Small intestine (tissue), 7 donors: ENCODE measurements around the gene MRPS9. TPM values are rescaled to one million over a fixed set of nuclear protein-coding genes. Genes with fewer than 3 reads are reported as not detected.

ENCODE experiments used
- DNase-seq, 2 donors: peaks; one replicate each; pipeline versions ENCODE4 v3.0.0 to v3.0.0-alpha.2; 2013
- FAIRE-seq: peaks from 2 replicates; lab custom pipeline; 2012; peaks lifted over from hg19 to GRCh38; lab: Jason Lieb, UNC
- H3K27ac ChIP-seq, 3 donors: one replicate each; pipeline ENCODE4 v1.5.1; 2013; ENCODE audit warnings: low read length in 2 of 3, mild to moderate bottlenecking in 2 of 3, control low read depth in 1 of 3, inconsistent platforms in 1 of 3, low read depth in 1 of 3, moderate library complexity in 1 of 3
- H3K27me3 ChIP-seq, 3 donors: one replicate each; pipeline ENCODE4 v1.6.1; 2013; ENCODE audit warnings: low read length in 3 of 3, inconsistent platforms in 1 of 3; ENCODE audit not compliant: control insufficient read depth in 3 of 3, insufficient read depth in 3 of 3
- H3K36me3 ChIP-seq, 3 donors: one replicate each; pipeline ENCODE4 v1.6.1; 2013; ENCODE audit warnings: low read length in 3 of 3, inconsistent platforms in 1 of 3, low read depth in 1 of 3, mild to moderate bottlenecking in 1 of 3, moderate library complexity in 1 of 3; ENCODE audit not compliant: control insufficient read depth in 3 of 3, insufficient read depth in 2 of 3
- H3K4me1 ChIP-seq, 3 donors: one replicate each; pipeline ENCODE4 v1.6.1; 2013; ENCODE audit warnings: low read length in 2 of 3, inconsistent platforms in 1 of 3, low read depth in 1 of 3, mild to moderate bottlenecking in 1 of 3, moderate library complexity in 1 of 3; ENCODE audit not compliant: control insufficient read depth in 3 of 3, insufficient read depth in 2 of 3
- H3K4me3 ChIP-seq, 3 donors: one replicate each; pipeline ENCODE4 v1.5.1; 2013; ENCODE audit warnings: low read length in 3 of 3, control low read depth in 1 of 3, inconsistent platforms in 1 of 3, low read depth in 1 of 3, mild to moderate bottlenecking in 1 of 3, moderate library complexity in 1 of 3
- H3K9me3 ChIP-seq, 2 donors: one replicate each; pipeline ENCODE4 v1.6.1; 2013; ENCODE audit warnings: low read depth in 1 of 2, low read length in 1 of 2; ENCODE audit not compliant: control insufficient read depth in 2 of 2, insufficient read depth in 1 of 2
- WGBS, 3 donors: extraction: QIAGEN DNeasy Blood & Tissue Kit; methylation state at CpG; one replicate each; pipeline ENCODE4 v1.1.7; 2013; 5-methylcytosine and 5-hydroxymethylcytosine counted together
- polyA plus RNA-seq, 4 donors: library from polyadenylated mRNA; stranded (reverse) in 3 of 4; unstranded in 1 of 4; fragments of 200-250 nt in 3 of 4; fragments of 120-200 nt in 1 of 4; gene quantifications; one replicate each; pipeline versions ENCODE4 v1.2.1 to v1.2.3, GENCODE V29; 2013
- donor health status: healthy with polysubstance abuse.
- donor health status: control.
- donor health status: control.
- donor health status: Bipolar disorder and iron deficiency.
- donor health status: healthy.

MRPS9 gene
- polyA plus RNA-seq, 4 donors = 22.7 to 44.1 (median 28.4) TPM

- no peak for FAIRE-seq
- no peak overlapping the region for H3K4me3 ChIP-seq
- H3K36me3 ChIP-seq = peaks cover 0 to 8% (median 2%) of the 10 kb centered on the region in 3 donors
- H3K4me1 ChIP-seq = no peaks in the 10 kb centered on the region
- no peaks in the 10 kb centered on the region for H3K9me3 ChIP-seq
- no peaks in the 10 kb centered on the region for H3K27me3 ChIP-seq
- WGBS, 3 donors = 83 to 88% (median 86%) methylated on average over 8 of the region's 8 CpGs
- no peak for DNase-seq
- H3K27ac ChIP-seq = no peak overlapping the region
Measured at GRCh38 chr2:105082107-105082506, 44.2 kb downstream of the MRPS9 start.

GRCh38 chr2:105085525-105085924, 47.7 kb downstream of the MRPS9 start:
- FAIRE-seq = no peak

GRCh38 chr2:105087273-105087672, 49.4 kb downstream of the MRPS9 start:
- Histone ChIP-seq H3K27ac (no peak overlapping the region), H3K27me3 (no peaks in the 10 kb centered on the region), H3K4me3 (no peak overlapping the region), H3K9me3 (no peaks in the 10 kb centered on the region), H3K4me1 (no peaks in the 10 kb centered on the region), H3K36me3 (peaks cover 0 to 1% (median 0%) of the 10 kb centered on the region in 3 donors)
- WGBS, 3 donors = 46 to 89% (median 46%) methylated on average over 1 of the region's 1 CpG
- FAIRE-seq = no peak
- DNase-seq = no peak

More at GRCh38 chr2:105085525-105085924, 47.7 kb downstream of the MRPS9 start:
- Histone ChIP-seq H3K4me3 (no peak overlapping the region), H3K36me3 (peaks cover 0 to 8% (median 0%) of the 10 kb centered on the region in 3 donors), H3K4me1 (no peaks in the 10 kb centered on the region), H3K27ac (no peak overlapping the region), H3K9me3 (no peaks in the 10 kb centered on the region), H3K27me3 (no peaks in the 10 kb centered on the region)
- DNase-seq = no peak
- 77 to 86% (median 86%) methylated on average over 1 of the region's 1 CpG for WGBS, 3 donors

GRCh38 chr2:105090091-105090490, 52.2 kb downstream of the MRPS9 start:
- FAIRE-seq (no peak), DNase-seq (no peak)
- Histone ChIP-seq H3K27me3 (no peaks in the 10 kb centered on the region), H3K9me3 (no peaks in the 10 kb centered on the region), H3K27ac (no peak overlapping the region), H3K4me3 (no peak overlapping the region), H3K4me1 (no peaks in the 10 kb centered on the region), H3K36me3 (peaks cover 0 to 2% (median 1%) of the 10 kb centered on the region in 3 donors)
- 89 to 95% (median 93%) methylated on average over 5 of the region's 5 CpGs for WGBS, 3 donors

- no peaks in the 10 kb centered on the region for H3K27me3 ChIP-seq
- no peak overlapping the region for H3K4me3 ChIP-seq
- 86 to 88% (median 87%) methylated on average over 5 of the region's 5 CpGs for WGBS, 3 donors
- H3K9me3 ChIP-seq = no peaks in the 10 kb centered on the region
- DNase-seq = no peak
- no peak overlapping the region for H3K27ac ChIP-seq
- peak; percentile 19 for FAIRE-seq
- H3K36me3 ChIP-seq = peaks cover 2 to 9% (median 4%) of the 10 kb centered on the region in 3 donors
- H3K4me1 ChIP-seq = no peaks in the 10 kb centered on the region
Measured at GRCh38 chr2:105092797-105093196, 54.9 kb downstream of the MRPS9 start.

- Histone ChIP-seq H3K9me3 (no peaks in the 10 kb centered on the region), H3K4me1 (no peaks in the 10 kb centered on the region), H3K4me3 (no peak overlapping the region), H3K27me3 (no peaks in the 10 kb centered on the region), H3K36me3 (peaks cover 5 to 29% (median 11%) of the 10 kb centered on the region in 3 donors), H3K27ac (no peak overlapping the region)
- FAIRE-seq (no peak), DNase-seq (no peak)
- WGBS, 3 donors = 90 to 100% (median 99%) methylated on average over 1 of the region's 1 CpG
Measured at GRCh38 chr2:105099153-105099552, 61.3 kb downstream of the MRPS9 start.

- DNase-seq = no peak
- Histone ChIP-seq H3K36me3 (peaks cover 3 to 29% (median 11%) of the 10 kb centered on the region in 3 donors), H3K27ac (no peak overlapping the region), H3K4me1 (no peaks in the 10 kb centered on the region), H3K27me3 (no peaks in the 10 kb centered on the region), H3K9me3 (no peaks in the 10 kb centered on the region), H3K4me3 (no peak overlapping the region)
- WGBS, 3 donors = 87 to 89% (median 88%) methylated on average over 9 of the region's 9 CpGs
- no peak for FAIRE-seq
Measured at GRCh38 chr2:105100046-105100840, 62.4 kb downstream of the MRPS9 start.

GRCh38 chr2:105102001-105102400, 64.1 kb downstream of the MRPS9 start:
- Histone ChIP-seq H3K36me3 (peaks cover 3 to 25% (median 9%) of the 10 kb centered on the region in 3 donors), H3K4me3 (no peak overlapping the region), H3K27me3 (no peaks in the 10 kb centered on the region), H3K27ac (no peak overlapping the region), H3K9me3 (no peaks in the 10 kb centered on the region), H3K4me1 (no peaks in the 10 kb centered on the region)
- FAIRE-seq (no peak), DNase-seq (no peak)
- 89 to 93% (median 90%) methylated on average over 12 of the region's 12 CpGs for WGBS, 3 donors
